ENCODE measurements around the gene CTNNBL1.

The CTNNBL1 gene

DNA sequence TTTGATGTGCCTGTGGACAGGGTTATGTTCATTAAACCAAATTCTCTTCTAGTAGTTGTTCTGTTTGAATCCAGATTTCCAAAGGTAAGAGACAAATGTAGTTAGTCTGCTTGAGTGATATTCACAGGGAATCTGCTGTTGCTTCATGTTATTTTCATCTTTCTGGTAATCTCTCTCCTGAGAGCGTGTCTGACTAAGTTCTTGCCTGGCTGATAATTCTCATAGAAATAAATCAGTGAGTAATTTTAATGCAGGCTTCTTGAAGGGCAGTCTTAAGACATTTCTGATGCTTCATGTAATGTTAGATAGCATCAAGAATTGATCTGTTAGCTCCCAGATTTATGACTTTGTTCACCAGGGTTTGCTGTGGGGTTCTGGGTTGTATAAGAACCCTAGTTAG is 54.2 kb downstream of the CTNNBL1 start:
- DNase-seq: no peak

DNA sequence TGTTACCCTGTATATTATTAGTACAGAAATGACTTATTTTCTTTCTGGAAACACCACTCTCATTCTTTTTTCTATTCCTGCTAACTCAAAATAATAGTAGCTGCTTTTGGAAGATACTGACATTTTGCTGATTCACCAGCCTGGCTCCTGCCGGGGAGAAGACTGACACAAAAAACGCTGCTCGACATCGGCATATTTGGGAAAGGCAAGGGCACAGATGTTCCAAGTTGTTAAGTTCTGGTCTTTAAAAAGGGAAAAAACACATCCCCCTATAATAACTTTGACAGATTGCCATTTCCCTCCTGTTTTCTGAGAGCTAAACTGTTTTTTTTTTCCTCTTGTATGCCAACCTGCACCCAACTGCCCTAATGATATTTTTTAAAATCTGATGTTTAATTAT is 55.4 kb downstream of the CTNNBL1 start:
- peak; percentile 63 for DNase-seq

DNA sequence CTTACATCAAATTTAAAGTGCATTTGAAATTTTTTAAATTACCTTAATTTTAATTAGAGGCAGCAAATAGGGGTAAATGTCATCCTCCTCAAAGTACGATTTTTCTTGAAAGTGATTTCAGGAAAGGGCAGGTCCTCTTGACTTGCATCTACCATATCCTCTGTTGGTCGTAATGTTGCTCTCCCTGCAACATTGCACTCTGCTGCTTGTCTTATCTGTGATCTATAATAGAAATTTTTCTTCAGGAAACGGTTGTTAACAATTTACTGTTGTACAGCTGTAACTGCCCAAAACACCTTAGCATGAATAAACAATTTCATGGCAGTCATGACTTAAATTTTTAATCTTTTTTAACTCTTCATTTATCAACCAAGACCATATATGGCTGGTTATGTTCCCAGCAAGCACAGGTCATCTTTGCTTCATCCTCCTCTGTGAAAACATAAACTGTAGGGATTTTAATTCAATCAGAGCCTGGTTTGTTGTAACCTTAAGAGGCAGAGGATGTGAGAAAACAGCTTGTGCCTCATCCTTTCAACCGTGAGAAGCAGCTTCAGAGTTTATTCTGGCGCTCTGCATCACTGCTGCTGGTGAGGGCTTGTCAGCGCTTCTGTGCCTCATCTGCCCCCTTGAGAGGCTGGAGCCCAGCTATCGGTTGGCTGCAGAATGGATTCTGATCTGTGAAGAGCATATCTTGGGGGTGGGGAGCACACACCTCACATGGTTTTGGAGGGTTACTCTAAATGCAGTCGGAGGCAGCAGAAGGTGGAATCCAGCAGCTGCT is 56.0 kb downstream of the CTNNBL1 start:
- peak; percentile 85 for DNase-seq

DNA sequence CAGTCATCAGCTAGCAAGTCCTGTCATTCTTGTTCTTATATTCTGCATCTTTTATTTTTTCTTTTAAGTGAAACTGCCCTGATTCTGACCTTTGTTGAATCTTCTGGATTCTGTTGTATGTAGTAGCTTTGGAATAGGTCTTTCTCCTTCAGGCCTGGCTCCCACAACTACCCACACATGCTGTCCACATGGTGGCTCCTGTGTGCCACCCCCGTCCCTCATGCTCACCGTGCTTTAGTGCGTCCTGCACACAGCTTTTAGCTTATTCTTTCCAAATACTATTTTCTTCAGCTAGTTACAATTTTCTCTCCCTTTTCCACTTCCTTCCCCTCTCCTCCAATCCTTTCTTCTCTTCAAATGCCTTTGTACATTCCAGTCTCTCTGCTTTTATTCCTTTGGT is 61.8 kb downstream of the CTNNBL1 start:
- DNase-seq: no peak

DNA sequence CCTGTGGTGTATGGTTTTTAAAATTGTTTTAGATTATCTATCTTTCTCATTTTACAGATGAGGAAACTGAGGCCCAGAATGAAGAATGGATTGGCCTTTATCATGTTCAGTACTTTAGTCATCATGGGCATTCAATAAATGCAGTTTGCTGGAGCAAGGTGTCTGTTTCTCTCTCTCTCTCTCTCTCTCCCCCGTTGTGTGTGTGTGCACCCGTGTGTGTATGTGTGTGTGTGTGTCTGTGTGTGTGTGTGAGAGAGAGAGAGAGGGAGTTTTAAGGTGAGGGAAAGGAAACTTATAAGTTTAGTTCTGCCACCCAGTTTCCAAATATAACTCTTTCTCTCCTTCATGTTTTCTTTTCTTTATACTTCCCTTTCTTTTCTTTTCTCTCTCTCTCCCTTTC is 62.4 kb downstream of the CTNNBL1 start:
- no peak for DNase-seq

DNA sequence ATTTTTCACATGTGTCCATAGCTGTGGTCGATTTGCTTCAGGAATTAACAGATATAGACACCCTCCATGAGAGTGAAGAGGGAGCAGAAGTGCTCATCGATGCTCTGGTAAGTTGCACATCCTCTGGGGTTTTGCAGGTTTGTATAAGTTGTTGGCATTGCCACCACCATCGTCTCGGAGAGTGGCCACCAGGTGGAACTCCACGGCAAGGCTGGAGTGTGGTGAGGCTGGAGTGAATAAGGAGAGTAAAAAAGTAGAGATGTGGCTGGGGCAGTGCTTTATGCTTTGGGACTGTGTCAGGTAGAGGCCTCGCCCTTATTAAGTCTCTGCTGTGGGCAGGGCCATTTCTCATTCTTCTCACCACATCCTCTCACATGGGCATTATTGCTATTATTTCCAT is 63.7 kb downstream of the CTNNBL1 start:
- DNase-seq: no peak

DNA sequence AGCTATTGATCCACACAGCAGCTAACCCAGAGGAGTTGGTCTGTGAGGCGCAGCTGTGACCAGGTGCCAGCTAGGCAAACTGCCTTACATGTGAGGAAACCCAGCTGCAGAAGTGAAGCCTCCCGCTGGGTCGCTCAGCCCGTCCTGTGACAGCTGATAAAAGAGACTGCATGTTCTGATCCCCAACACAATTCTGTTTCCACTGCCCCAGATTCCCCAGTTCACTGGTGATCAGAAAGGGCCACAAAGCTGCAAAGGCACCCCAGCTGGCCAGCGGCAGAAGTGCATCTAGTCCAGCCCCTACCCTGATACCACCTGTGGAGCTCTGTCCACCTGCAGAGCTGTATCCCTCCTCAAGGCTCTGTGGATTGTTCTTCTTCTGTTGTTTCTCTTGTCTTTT is 64.5 kb downstream of the CTNNBL1 start:
- no peak for DNase-seq

DNA sequence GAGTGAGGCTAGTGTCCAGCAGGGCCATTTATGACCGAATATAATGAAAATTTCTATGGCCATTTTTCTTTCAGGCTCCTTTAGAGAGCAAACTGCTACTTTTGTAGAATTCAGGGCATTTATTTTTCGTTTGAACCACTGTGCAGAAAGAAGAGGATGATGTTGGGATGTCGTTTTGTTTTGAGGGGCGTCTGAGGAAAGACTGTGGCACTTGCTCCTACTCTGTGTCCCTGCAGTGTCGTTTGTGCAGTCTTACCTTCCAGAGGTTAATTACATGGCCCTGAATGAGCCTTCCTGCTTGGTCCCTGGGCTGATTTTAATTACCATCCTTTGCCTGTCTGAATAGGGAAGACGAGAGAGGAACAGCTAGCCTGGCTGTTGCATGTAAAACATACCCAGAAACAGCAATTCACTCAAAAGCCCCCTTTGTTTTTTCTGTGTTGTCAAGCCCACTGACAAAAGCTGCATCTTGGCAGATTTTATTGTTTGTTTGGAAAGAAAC is 65.3 kb downstream of the CTNNBL1 start:
- DNase-seq: no peak

DNA sequence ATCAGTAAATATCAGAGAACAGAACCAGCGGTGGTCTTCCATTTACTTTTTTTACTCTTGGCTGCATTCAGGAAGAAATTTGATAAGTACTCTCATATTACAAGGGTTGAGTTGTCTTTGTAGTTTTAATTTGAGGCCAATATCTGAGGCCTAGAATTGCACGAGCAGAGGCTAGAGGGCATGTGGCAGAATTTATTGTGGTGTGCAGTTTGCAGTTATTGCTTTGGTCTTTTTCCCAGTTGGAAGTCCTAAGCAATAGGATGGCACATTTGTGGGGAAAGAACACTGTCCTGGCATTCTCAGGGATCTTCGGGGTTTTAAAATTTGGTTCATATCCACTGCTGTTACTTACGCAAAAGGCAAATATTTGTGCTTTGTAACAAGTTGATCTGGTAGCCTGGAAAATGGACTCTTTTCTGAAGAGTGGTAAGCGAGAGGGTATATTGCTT is 66.0 kb downstream of the CTNNBL1 start:
- no peak for DNase-seq

DNA sequence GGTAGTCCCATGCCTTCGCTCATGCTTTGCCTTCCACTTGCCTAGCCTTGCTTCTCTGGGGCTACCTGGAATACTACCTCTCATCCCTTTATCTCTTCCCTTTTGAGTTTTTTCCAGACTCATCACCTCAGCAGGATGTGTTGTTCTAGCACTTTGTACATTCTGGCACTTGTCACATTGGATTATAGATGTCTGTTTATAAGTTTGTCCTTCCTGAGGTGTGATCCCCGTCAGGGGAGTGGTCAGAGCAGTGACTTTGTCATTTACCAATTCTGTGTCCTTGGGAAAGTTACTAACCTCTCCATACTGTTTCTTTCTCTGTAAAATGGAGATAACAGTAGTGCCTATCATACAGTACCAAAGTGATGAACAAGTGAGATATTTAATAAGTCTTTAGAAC is 66.5 kb downstream of the CTNNBL1 start:
- DNase-seq: no peak

DNA sequence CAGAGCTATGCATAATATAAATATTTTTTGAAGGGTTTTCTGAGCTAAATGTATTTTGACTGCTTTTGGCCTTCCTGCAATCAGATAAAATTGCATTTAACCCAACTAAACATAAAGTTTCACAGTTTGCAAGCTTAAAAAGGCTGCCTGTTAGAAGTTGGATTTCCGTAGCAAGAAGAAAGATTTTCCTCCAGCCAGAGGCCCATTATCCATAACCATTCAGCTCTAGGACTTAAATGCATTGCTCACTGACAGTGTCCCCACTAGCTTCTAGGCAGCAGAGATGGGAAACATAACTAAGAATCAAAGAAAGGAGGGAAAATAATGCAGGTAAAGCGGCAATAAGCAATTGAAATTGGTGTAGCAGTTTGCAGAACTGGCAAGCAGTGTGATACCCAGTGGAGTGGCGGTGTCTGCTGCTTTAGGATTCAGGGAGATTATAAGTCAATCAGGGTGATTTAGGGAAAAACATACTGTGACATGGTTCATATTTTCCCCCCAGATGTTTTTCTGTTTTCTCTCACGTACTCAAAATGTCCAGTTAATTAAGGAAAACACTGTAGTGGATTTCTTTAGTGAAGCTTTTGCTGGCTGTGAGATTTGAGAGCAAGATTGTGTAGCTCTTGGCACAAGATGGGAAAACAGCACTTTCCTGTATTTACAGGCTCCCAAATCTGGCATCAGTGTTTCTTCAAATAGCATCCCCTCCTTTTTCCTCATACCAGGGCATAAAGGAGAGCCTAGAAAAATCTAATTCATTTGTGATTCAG is 69.1 kb downstream of the CTNNBL1 start:
- no peak for DNase-seq

DNA sequence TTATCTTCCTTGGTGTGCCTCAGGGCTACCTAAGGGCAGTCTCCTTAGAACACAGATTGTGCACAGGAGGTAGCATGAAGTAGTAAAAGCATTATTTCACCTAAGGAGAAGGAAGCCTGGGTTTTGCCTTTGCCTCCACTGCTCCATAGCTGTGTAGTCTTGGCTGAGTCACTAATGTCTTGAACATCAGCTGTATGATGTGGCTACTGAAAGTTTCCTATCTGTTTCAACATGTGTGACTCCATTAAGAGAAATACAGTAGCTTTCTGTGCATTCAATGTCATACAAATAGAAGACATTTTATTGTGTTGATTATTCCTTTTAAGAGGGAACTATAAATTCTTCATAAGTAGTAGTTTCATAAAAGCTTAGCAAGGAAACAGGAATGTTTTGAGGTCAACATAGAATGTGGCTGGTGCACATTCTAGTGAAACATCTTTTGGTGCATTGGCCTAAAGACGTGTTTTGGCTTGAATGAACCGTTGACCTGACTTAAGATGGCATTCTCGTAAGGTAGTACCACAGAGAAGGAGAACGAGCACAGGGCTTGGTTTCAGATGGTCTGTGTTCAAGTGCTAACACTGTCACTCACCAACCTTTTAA is 70.6 kb downstream of the CTNNBL1 start:
- DNase-seq: no peak

DNA sequence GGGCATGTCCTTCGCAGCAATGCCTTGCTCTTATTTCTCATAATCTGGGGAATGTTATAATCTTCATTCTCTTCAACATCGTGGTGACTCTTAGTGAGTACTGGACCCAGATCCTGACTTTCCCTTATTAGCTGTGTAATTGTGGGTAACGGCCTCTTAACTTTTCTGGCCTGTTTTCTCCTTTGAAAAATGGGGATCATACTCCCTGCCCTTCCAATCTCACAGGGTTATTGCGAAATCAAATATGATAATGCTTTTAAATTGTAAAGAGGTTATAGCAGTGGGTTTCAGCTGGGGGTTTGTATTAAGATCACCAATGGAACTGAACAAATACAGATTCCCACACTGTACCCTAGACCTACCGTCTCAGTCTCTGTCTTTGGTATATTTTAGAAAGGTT is 77.1 kb downstream of the CTNNBL1 start:
- no peak for DNase-seq

DNA sequence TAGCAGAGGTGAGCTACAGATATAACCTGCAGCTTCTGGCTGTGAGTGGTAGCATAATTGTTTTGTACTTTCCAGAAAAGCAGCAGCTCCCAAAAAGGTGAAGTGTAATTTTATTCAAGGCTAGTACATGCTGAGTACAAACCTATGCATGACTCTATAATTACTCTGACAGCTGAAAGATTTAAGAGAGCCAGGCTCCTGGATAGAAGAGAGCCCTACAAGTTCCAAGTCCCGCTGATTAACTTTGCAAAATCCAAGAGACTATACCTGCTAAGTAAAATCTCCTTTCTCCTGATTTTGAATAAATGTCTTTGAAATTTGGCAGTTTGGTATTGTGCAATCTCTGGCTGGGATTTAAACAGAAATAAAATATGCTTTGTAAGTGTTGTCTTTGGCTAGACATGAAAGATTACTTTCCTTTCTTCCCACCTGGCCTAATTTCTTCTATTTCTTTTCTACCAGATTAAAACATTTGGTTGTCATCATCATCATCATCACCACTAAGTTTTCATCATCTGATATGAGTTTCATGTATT is 79.5 kb downstream of the CTNNBL1 start:
- DNase-seq: no peak

DNA sequence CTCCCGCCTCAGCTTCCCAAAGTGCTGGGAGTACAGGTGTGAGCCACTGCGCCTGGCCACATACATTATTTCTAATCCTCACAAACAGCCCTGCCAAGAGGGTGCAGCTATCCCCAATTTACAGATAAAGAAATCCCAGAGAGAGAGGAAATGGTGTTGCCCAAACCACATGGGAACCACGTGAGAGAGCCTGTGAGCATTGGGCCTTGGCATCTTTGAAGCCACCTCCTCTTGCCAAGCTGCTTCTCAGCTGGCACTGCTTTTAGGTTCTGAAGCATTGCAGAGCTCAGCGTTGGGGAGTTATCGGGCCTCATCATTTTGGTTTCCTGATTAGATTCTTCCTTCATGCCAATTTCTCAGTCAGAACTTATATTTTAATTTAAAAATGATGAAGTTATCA is 80.3 kb downstream of the CTNNBL1 start:
- DNase-seq: no peak

DNA sequence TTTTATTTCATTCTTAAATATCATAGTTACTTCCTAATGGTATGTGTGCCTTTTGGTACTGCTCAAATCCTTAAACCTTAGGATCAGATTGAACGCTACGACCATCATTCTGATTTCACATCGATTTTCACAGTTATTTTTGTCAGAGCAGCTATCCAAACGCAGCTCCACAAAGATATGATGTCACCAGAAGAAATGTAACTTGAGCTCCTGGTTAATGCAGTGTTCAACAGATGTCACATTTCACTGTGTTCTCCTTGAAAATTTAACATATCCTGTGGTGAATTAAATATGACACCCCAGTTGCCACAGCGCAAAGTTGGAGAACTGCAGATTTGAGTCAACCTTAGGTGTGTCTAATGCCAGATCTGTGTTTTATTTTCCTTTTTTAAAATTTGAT is 81.4 kb downstream of the CTNNBL1 start:
- DNase-seq: no peak

DNA sequence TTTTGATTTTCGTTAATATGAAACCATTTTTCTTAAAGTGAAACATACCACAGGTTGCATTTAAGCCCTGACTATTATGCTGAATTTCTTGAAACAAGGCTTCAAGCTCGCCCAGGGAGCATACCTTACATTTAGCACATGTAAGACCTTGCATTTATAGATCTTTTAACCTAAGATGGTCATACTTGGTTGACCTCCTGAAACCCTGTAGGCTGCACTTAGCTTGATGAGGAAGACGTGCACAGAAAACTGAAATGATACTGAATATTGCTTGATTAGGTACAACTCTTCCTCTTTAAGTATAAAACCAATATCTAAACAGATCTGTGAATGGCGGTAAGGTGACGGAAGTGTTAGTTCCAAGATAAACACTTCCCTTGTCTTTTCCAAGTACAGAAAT is 82.2 kb downstream of the CTNNBL1 start:
- DNase-seq: no peak

DNA sequence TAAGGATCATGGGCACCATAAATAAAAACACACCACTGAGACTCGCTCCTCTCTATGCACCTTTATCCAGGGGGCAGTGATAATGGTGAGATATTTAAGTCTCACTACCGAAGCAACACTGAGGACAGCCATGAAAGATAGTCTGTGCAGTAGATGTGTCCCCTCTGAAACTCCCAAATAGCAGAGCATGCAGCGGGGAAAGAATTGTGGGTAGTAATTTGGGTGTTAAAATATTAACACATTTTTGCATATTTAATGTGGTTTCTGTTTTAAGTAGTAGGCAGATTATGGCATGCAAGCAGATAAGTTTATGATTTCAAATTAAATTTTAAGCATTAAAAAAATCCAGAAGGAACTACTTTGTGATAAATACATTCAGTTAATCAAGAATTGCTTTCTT is 82.7 kb downstream of the CTNNBL1 start:
- no peak for DNase-seq

DNA sequence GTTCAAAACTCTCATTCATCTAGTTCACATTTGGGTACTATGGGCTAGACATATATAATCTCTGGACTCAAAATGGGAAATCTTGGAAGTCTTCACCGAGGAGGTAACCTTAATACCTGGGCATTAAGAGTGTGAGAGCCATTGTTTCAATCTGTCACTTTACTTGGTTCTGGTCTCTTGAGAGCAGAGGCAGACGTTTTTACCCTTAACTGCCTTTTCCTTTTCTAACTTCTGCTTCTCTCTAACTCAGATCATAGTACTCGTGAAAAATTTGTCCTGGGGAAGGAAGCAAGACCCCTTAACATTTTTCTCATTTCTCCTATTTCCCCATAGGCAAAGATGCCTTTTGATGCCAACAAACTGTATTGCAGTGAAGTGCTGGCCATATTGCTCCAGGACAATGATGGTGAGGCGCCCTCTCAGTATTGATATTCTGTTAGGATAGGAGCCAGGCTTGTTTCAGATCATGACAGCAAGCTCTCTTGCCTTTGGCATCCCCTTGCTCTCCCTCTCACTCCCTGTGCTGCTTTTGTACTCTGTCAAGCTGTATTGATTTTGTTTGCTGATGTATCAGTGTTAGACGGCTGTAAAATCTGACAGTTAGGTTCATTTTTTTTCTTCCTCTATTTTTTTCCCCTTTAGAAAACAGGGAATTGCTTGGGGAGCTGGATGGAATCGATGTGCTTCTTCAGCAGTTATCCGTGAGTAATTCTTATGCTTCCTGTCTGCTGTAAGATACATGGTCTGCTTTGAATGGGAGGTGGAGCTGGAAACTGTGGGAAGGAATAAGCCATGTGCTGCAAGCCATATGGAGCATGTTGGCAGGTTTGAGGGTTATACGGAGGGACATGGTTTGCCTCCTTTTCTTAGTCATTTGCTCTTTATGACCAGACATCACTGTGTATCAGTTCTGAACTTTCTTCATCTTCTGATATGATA is 83.5 kb downstream of the CTNNBL1 start:
- peak; percentile 32 for DNase-seq

DNA sequence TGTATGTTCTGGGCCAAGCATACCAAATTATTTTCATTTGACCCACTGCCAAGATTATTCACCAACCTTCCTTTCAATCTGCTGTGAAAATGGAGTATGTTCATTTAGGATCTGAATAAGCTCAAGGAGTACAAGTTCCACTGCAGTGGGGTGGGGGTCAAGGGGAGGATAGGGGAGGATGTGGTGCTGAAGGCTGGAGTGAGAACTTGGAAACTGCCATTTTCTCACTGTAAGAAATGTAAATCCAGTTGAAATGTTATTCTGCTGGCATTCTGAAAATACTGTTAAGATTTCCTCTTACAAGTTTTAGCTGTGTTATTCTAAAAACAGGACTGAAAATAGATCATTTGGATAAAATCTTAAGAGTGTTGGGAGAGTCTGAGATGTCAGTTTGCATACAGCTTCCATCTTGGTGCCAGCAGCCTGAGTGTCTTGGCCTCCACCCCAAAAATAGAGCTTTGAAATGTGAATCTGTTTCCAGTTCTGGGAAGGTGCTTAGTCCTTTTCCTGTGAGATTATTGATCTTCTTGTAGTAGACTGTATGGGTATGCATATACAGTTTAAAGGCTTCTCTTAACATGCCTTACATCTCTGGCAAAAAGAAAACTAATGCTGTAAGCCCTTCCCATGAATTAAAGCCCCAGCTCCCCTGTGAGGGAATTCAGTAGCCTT is 84.3 kb downstream of the CTNNBL1 start:
- no peak for DNase-seq

DNA sequence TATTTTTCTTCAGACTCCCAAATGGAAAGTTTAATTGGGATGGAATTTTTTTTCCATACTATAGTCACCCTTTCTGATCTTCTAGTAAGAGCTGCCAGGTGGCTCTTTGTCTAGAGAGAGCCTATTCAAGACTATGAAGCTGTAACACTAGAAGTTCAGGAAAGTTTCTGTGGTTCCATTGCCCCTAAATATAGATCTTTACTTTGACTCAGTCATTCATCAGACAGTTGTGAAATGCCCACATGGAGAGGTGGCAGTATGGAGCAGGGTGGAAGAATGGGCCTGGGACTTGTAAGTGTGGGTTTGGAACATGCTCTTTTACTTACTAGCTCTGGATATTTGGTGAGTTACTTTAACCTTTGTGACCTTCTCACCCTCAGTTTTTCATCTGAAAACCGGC is 87.8 kb downstream of the CTNNBL1 start:
- DNase-seq: no peak

DNA sequence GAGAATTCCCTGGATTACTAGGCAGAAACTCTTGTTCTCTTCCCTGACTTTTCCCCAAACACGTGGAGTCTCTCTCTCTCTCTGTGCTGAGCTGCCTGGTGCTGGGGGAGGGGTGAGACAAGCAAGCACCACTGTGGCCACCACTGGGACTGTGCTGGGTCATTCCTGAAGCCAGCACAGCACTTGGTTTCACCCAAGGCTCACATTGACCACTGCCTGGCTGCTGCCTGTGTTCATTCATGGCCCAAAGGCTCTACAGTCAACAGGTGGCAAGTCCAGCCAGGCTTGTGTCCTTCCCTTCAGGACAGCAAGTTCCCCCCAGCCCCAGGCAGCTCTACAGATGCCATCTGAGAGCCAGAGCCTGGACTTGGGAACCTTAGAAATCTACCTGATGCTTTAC is 92.2 kb downstream of the CTNNBL1 start:
- DNase-seq: no peak
